ENCODE results near the gene SLC6A1.

The SLC6A1 gene

GRCh38 chr3:11000528-11000927 lies 8.0 kb downstream of the SLC6A1 start:
- Histone ChIP-seq H3K36me3 (ENCODE audit: control insufficient read depth, insufficient read depth, low read length) (no peaks in the 10 kb centered on the region), H3K4me3 (replicated peaks; ENCODE audit: low read depth, low read length) (no peak overlapping the region), H3K27me3 (replicated peaks; ENCODE audit: control insufficient read depth, insufficient read depth, low read length) (peaks cover 2% of the 10 kb centered on the region; the same call in 1 of the 2 replicates)
- no peak for TF ChIP-seq CTCF (IDR thresholded peaks at IDR 0.05; ENCODE audit: insufficient read depth, low read length, poor library complexity, severe bottlenecking)
- no peak for DNase-seq (ENCODE audit: extremely low read depth, insufficient read length)

GRCh38 chr3:11001020-11001657 lies 8.6 kb downstream of the SLC6A1 start:
- no peak for DNase-seq (ENCODE audit: extremely low read depth, insufficient read length)
- Histone ChIP-seq H3K36me3 (ENCODE audit: control insufficient read depth, insufficient read depth, low read length) (no peaks in the 10 kb centered on the region), H3K27me3 (replicated peaks; ENCODE audit: control insufficient read depth, insufficient read depth, low read length) (peaks cover 2% of the 10 kb centered on the region; the same call in 1 of the 2 replicates), H3K4me3 (replicated peaks; ENCODE audit: low read depth, low read length) (no peak overlapping the region)
- no peak for TF ChIP-seq CTCF (IDR thresholded peaks at IDR 0.05; ENCODE audit: insufficient read depth, low read length, poor library complexity, severe bottlenecking)

- no peak overlapping the region for H3K4me3 ChIP-seq (replicated peaks; ENCODE audit: low read depth, low read length)
- no peak for DNase-seq (ENCODE audit: extremely low read depth, insufficient read length)
- H3K36me3 ChIP-seq (ENCODE audit: control insufficient read depth, insufficient read depth, low read length), result no peaks in the 10 kb centered on the region
- no peak for TF ChIP-seq CTCF (IDR thresholded peaks at IDR 0.05; ENCODE audit: insufficient read depth, low read length, poor library complexity, severe bottlenecking)
- H3K27me3 ChIP-seq (replicated peaks; ENCODE audit: control insufficient read depth, insufficient read depth, low read length), result peaks cover 2% of the 10 kb centered on the region; the same call in 1 of the 2 replicates
These were observed 9.1 kb downstream of the SLC6A1 start for GRCh38 chr3:11001658-11002021.

- no peak for DNase-seq (ENCODE audit: extremely low read depth, insufficient read length)
- Histone ChIP-seq H3K36me3 (ENCODE audit: control insufficient read depth, insufficient read depth, low read length) (no peaks in the 10 kb centered on the region), H3K4me3 (replicated peaks; ENCODE audit: low read depth, low read length) (no peak overlapping the region), H3K27me3 (replicated peaks; ENCODE audit: control insufficient read depth, insufficient read depth, low read length) (peaks cover 2% of the 10 kb centered on the region; the same call in 1 of the 2 replicates)
- TF ChIP-seq CTCF (IDR thresholded peaks at IDR 0.05; ENCODE audit: insufficient read depth, low read length, poor library complexity, severe bottlenecking), result no peak
These were observed 9.8 kb downstream of the SLC6A1 start for GRCh38 chr3:11002371-11002807.

- TF ChIP-seq CTCF (IDR thresholded peaks at IDR 0.05; ENCODE audit: insufficient read depth, low read length, poor library complexity, severe bottlenecking), result no peak
- DNase-seq (ENCODE audit: extremely low read depth, insufficient read length), result no peak
- no peaks in the 10 kb centered on the region for H3K36me3 ChIP-seq (ENCODE audit: control insufficient read depth, insufficient read depth, low read length)
- H3K27me3 ChIP-seq (replicated peaks; ENCODE audit: control insufficient read depth, insufficient read depth, low read length), result no peaks in the 10 kb centered on the region
- no peak overlapping the region for H3K4me3 ChIP-seq (replicated peaks; ENCODE audit: low read depth, low read length)
These were observed 12.0 kb downstream of the SLC6A1 start for GRCh38 chr3:11004563-11004962.
